Retina (tissue), 1 donor: Measurements from ENCODE around the gene EML6.

Experiments
- DNase-seq: peaks from one replicate; pipeline ENCODE4 v3.0.0-alpha.2; 2016

EML6 gene

DNA sequence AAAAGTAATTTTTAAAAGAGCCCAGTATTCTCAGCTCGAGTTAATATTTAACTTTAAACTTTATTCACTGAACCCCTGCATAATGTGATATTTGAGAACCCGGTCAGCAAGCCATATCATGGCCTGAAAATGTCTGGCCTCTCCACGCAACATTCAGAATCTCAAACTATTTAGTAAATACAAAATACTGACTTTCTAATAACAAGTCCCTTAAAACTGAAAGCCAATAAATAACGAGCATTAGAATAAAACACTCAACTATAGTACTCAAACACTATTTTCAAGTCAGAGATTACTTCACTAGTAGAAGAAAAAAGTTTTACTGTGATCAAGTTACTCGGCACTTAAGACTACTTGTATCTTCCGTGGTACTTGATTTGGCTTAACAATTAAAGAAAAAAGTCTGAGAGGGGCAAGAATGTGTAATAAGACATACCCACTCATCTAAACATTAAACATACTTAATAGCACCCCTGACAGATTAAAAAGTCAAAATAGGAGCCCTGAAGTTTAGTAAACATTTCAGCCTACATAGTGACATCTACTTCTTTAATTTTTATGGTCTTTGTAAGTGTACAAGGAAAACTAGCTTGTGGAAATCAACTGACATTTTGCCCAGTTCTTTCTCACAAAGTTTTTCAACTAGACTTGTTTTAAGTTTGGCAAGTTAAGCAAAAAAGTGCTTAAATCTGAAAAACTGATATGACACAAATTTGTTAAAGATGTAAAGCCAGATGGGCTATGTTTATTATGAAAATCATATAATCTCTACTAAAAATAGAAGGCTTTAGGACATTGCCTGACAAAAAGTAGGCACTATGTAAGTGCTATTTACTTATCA is 288.6 kb downstream of the EML6 start:
- DNase-seq = no peak

DNA sequence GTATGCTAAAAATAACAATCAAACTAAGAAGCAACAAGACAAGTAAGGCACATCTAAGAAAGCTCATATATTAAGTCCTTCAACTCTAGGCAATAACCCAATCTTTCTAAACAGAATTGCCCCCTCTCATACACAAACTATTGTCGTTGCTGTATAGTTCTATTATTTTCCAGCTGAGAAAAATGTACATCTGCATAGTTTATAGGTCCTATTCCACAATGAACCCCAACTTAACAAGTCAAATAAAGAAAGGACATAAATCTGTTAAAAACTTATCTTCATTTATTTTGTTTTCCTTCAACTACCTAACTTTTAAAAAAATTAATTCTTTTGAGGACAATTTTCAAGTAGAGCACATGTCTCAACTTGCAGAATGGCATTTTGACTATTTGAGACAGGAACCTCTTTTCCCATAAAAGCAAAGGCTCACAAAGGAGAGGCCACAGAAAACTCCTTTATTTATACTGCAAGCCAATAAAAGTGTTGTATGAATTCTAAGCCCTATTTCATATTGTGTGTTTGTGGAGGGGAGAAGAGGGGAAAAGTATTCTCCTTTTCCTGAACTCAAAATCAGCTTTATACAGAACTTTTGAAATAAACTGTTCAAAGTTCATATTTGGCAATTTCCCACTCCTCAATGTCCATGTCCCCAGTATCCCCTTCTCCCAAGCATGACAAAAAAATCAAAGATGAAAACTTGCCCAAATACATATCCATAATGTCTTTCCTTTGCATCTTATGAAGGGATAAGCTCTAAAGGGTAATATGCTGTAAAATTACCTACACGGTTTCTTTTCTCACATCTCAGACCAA is 289.4 kb downstream of the EML6 start:
- DNase-seq = no peak

DNA sequence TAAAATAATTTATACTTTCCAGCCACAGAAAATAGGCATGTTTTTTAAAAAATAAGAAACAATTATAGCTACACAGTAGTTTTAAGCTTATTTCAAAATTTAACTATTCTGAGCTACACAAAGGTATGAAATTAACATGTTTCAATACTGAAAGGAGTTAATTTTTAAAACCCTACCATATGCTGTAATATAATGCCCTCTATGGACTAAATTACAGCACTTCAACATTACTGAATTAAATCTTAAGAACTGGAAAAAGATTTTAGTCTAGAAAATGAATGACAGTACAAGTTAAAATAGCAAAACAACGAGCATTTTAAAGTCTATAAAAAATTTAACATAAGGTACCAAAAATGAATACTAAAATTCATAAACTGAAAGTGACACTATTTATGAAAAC is 290.5 kb downstream of the EML6 start:
- DNase-seq = no peak

DNA sequence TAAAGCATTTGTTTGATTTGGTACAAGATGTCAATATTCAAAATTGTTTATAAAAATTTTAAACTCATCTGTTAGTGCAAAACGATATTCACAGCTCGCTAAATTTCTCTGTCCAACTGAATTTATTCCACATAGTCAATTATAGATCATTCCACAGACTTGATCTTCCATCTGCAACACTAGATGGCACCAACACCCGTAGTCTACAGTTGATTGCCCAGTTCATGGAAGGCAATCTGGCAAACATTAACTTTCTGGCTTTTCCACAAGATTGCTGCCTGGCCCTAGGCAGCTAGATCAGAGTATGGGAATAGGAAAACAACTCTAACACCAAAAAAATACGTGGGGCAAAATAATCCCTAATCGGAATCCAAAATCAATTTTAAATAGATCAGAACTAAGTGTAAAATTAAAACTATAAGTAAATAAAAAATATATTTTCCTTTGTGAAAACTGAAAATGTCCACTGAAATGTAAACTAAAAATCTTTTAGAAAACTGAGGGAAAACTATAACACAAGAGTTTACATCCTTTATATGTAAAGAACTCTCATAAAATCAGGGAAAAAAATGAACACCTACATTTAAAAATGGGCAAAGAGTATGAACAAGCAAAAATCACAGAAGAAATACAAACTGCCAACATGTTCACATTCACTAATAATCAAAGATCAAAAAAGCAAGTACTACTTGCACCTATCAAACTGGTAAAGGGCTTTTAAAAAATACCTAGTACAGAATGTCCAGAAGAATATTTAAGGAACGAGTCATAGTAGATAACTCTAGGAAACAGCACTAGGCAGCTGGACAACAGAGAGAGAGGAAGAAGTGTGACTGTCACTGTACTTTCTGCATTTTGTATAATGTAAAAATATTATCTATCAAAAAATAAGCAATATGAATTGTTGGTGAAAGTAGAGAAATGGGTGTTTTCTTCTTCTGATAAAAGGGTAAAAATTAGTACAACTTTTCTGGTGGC is 291.8 kb downstream of the EML6 start:
- peak; percentile 11 for DNase-seq

DNA sequence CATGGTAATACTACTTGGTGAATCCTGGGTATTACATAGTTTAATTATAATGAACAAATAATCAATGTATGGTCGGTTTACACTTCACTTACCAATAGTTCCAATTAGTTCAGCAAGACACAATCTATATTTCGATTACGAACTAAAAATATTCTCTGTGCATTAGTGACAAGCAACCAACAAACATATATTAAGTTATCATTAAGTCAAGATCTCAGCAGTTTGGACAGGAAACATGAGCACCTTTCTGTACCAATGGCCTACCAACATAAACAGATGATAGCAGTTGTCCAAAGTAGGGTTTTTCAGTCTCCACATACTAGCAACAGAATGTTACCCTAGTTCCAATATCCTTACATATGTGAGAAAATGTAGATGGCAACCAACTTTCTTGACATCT is 294.0 kb downstream of the EML6 start:
- no peak for DNase-seq

DNA sequence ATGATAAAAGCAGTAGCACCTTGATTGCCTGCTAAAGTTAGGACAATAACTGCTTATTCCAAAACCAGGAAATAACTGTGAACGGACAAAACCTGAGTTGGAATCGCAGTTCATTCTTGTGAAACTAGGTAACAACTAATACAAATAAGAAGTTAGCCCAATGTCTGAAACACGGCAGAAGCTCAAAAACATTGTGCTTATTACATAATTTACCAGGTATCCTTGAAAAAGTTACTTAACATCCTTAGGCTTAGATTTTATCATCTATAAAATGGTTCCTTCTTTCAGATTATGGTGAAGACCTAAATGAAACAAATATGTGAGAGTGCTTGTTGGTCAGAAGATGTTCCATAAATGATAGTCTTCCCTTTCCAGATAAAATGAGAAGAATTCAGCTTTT is 294.4 kb downstream of the EML6 start:
- no peak for DNase-seq

DNA sequence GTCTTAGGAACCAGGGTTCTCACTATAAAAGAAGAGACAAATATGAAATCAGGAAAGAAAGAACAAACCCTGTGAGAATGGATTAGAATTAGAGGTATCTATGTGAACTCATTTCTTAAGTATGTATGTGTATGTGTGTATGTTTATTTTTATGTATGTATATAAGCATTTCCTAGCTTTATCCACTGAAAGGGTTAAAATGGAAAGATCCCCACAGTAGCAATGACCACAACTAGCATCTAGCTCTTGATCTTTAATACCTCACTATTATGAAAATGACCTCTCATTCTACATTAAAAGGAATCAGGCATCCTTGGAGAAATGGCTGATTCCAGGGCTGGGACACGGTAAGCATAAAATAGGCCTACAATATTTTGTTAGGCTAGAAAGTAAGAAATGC is 295.2 kb downstream of the EML6 start:
- DNase-seq = no peak

DNA sequence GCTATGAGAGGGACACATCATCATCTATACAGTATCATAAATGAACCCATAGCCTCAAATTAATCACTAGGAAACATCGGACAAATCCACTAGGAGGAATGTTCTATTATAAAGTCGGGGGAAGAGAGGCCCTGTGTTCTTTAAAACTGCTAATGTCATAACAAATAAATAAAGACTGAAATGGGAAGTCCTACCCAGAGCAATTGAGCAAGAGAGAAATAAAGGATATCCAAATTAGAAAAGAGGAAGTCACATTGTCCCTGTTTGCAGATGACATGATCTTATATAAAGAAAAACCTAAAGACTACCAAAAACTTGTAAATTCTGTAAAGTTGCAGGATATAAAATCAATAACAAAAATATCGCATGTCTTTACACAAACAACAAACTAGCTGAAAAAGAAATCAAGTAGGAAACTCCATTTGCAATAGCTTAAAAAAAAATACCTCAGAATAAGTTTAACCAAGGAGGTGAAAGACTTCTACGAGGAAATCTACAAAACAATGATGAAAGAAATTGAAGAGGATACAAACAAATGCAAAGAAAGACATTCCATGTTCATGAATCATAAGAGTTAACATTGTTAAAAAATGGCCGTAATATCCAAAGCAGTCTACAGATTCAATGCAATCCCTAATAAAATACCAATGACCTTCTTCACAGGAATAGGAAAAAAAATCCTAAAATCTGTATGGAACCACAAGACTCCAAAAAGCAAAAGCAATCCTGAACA is 296.2 kb downstream of the EML6 start:
- DNase-seq = no peak
